Activated CD4-positive, CD25-positive, alpha-beta regulatory T cell treated with anti-CD3 and anti-CD28 coated beads, Interleukin-2, amount 50 U/mL, for 24 hours (primary cell): ENCODE measurements around the gene COQ8A.

Experiments used
- ATAC-seq, 2 donors: fragments of 150-1000 bp; cut with Tn5 transposase; one replicate each; pipeline ENCODE4 v1.10.0; 2021; ENCODE audit warnings: mild to moderate bottlenecking in 1 of 2, moderate library complexity in 1 of 2

COQ8A gene

GRCh38 chr1:226940029-226940805 lies at the start of gene COQ8A:
Gene COQ8A, plus strand, starts transcription at chr1:226940294. Its CDS starts 21,092 bp downstream, at chr1:226961386.
- peak; percentile 96 to 97 for ATAC-seq

- no peak for ATAC-seq
These were observed 49.6 kb upstream of the COQ8A start for GRCh38 chr1:226890331-226891108.

DNA sequence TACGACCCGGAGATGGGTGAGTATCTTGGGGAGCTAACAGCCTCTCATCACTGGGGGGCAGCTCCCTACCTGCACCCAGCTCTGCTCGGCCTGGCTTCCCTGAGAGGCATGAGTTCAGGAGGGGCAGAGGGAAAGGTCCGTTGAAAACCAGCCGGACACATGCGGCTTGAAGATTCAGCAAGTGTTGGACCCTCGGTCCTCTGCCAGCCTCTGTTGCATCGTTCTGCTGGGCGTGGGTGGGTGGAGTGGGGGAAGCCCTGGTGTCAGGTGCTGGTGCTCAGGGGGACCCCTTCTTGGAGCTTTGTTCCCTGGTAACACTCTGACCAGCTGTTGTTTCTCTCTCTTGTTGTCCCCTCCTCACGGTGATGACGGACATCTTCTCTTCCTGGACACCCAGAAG lies 48.7 kb upstream of the COQ8A start:
- ATAC-seq = no peak

GRCh38 chr1:226891846-226892523 lies 48.1 kb upstream of the COQ8A start:
- ATAC-seq = no peak

DNA sequence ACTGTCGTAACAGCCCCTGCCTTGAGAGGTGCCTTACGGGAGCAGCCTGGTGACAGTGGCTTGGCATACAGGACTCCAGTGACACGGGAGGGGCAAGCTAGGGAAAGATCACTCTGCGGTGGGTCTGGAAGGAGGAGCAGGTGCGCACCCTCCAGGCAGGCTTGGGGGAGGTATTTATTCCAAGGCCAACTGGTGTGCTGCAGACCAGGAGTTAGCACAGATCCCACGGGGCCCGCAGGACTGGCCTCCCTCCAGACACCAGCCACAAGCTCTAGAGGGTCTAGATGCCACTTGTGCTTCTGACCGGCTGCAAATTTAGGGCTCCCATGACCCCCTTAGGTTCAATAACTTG lies 47.6 kb upstream of the COQ8A start:
- ATAC-seq = no peak

DNA sequence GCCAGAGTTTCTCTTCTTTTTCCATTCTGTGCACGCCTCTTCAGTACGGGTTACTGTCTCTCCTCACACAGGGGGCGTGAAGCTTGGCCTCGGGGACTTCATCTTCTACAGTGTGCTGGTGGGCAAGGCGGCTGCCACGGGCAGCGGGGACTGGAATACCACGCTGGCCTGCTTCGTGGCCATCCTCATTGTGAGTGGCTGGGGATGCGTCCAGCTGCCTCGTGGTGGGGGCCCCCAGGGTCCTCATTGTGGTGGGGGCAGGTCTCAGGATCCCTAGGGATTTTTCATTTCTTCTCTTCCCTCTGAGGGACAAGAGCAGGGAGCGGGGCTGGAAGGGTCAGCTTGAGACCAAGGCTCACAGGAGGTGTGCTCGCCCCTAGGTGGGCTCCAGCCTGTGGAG lies 46.2 kb upstream of the COQ8A start:
- ATAC-seq = no peak

- ATAC-seq = no peak
These were observed 45.3 kb upstream of the COQ8A start for GRCh38 chr1:226894826-226895225.

DNA sequence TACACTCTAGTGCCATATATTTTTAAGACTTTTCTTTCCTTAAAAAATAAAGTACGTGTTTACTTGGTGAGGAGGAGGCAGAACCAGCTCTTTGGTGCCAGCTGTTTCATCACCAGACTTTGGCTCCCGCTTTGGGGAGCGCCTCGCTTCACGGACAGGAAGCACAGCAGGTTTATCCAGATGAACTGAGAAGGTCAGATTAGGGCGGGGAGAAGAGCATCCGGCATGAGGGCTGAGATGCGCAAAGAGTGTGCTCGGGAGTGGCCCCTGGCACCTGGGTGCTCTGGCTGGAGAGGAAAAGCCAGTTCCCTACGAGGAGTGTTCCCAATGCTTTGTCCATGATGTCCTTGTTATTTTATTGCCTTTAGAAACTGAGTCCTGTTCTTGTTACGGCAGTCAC lies 44.5 kb upstream of the COQ8A start:
- ATAC-seq = no peak

DNA sequence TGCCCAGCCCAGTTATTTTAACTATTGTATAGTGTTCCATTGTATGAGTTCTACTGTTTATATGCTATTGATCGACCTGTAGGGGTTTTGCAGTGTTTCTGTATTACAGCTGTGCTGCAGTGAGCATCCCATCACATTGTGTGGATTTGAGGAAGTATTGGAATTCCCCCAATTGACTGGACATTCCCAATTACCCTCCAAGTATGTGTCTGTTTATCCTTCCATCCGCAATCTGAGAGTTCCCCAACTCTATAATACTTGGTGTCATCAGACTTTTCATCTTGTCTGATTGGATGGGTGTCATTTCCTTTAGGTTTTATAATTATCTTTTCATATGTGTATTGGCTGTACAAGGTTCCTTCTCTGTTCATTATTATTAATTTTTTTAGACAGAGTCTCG lies 41.8 kb upstream of the COQ8A start:
- ATAC-seq = no peak

DNA sequence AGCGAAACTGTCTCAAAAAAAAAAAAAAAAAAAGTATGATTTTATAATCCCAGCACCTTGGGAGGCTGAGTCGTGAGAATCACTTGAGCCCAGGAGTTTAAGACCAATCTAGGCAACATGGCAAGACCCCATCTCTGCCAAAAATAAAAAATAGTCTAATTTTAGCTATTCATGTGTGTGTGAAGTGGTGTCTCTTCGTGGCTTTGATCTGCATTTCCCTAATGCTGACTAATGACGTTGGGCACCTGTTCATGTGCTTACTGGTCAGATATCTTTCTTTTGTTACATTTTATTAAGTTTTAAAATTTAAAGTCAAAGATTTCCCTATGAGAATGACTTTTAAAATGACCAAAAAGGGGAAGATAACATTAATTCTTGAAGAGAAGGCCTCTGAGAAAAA lies 38.7 kb upstream of the COQ8A start:
- no peak for ATAC-seq

DNA sequence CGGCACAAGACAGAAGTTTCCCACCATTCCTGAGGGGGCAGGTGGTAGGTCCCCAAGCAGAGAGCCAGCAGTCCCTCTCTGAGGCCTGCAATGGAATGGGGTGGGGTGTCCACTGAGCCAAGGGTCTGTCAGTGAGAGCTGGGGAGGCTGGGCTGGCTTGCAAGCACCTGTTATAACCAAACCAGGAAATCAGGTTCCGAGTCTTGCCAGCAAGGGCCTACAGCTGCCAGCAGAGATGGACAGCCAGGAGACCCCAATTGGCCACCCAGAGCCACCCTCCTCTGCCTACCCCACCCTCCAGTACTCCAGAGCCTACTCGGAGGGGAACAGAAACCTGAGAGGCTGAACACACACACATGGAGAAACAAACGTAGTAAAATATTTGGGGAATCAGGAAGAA lies 37.5 kb upstream of the COQ8A start:
- no peak for ATAC-seq

GRCh38 chr1:226903819-226904716 lies 36.0 kb upstream of the COQ8A start:
- ATAC-seq = no peak

DNA sequence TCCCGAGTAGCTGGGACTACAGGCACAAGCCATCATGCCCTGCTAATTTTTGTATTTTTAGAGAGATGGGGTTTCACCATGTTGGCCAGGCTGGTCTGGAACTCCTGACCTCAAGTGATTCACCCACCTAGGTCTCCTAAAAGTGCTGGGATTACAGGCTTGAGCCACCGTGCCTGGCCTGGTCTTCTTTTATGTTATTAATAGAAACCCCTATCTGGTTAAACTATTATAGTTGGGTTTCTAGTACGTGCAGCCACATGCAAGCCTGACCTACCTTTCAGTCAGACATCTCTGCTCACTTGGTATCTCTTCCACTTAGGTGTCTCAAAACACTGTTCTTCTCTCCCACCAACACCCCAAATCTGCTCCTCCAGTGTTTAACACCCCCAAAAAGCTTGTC lies 35.3 kb upstream of the COQ8A start:
- ATAC-seq = no peak

GRCh38 chr1:226908419-226908818 lies 31.7 kb upstream of the COQ8A start:
- no peak for ATAC-seq

GRCh38 chr1:226908913-226909312 lies 31.2 kb upstream of the COQ8A start:
- ATAC-seq = no peak

DNA sequence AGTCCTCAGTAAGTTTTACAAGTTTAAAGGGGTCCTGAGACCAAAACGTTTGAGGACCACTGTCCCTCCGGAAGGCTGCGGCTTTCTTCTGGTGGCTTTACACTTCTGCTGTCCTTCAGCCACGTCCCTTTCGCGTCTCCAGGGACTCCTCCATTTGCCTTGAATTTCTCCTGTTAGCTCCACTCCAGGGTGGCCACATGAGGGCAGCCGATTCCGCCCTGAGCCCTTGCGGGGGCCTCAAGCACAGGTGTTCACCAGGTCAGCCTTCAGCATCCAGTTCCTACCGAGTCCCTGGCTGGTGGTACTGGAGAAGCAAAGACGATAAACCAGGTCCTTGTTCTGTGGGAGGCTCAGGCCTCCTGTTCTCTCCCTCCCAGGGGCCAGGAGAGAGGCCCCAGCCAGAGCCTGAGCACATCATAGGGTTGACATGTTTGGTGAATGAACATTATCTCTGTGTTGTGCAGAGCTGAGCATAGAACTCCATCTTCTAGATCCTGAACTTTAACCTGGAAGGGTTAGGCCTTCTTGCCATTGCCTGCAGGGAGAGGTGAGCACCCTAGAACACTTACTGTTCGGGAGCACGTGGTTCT lies 27.4 kb upstream of the COQ8A start:
- ATAC-seq = peak in 1 of 2 donors; percentile 53

DNA sequence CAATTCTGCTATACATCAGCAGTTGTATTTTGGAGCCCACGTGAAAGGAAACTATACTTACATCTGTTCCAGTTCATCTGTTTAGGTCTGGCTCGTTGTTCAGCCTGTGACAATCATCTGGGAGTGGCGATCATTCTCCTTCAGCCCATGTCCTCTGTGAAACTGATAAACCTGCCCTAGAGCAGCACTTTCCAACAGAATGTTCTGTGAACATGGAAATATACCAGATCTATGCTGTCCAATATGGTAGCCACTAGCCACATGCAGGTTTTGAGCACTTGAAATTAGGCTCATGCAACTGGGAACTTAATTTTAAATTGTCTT lies 24.5 kb upstream of the COQ8A start:
- no peak for ATAC-seq

DNA sequence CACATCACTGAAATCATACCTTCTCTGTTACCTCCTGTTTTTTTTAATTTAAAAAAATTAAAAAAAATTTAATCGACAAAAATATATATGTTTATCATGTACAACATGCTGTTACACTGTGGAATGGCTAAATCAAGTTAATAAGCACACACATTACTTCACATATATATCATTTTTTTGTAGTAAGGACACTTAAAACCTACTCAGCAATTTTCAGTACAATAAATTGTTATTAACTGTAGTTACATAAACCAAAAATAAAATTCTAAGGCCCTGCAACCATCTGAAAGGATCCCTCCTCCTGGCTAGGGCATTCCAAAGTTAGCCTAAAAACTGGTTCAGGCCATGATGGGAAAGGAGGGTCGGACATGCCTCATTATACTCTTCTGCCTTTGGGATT lies 23.6 kb upstream of the COQ8A start:
- ATAC-seq = no peak

DNA sequence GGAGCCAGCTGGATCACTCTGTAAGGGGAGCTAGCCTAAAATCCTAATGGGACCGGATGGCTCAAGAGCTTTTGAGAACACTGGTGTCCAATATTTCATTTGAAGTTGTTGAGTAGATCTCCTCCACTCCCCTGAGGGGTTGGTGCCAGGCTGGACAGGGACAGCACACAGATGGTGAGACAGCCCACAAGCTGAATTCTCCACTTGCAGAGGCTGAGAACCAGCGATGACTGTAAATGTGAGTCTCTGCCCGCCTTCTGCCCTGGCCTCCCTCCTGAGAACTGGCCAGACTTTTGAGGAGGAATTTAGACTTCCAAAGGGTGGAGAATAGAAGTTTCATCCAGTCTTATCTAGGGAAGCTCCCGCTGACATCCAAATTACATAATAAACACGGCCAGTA lies 20.5 kb upstream of the COQ8A start:
- ATAC-seq = no peak

- ATAC-seq = no peak
These were observed 20.1 kb upstream of the COQ8A start for GRCh38 chr1:226919995-226920394.

DNA sequence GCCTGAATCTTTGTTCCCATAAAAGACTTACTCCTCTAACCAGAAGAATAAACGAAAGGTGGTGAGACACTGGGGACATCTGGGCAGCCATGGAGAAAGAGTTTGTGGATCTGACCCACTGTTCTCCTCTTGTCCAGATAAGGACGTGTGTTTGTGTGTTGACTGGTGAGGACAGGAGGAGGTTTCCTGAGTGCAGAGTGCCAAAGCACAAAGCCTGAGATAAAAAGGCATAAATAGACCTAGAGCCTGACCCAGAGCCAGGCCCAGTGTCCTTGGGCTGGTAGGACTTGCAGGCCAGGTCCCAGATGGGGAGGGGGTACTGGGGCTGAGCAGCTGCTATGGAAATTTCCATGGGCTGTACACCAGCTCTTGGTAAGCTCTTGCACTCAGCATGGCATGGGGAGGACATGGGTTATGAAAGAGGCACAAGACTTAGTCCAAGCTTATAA lies 19.6 kb upstream of the COQ8A start:
- ATAC-seq = no peak

DNA sequence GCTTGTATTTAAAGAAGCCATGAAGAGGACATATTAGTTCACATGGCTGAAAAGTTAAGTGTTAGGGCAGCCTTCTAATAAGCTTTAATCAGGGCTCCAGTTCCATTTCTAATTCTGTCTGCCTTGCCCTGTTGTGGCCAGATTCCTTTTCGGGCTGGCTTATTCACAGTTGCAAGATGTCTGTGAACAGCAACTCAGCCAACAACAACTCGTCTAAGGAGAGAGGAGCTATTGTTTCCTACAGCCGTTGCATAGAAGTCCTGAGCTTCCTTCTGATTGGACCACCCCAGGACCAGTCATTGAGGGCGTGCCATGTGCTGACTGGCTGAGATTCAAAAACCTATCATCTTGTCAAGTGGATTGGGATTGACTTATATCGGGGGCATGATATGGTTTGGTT lies 18.6 kb upstream of the COQ8A start:
- no peak for ATAC-seq
